Measurements from ENCODE around the gene SMIM1. TPM values are rescaled to one million over a fixed set of nuclear protein-coding genes. Genes with fewer than 3 reads are reported as not detected.

Gene SMIM1
- polyA plus RNA-seq, 4 donors = 13.3 to 26.2 (median 16.0) TPM

DNA sequence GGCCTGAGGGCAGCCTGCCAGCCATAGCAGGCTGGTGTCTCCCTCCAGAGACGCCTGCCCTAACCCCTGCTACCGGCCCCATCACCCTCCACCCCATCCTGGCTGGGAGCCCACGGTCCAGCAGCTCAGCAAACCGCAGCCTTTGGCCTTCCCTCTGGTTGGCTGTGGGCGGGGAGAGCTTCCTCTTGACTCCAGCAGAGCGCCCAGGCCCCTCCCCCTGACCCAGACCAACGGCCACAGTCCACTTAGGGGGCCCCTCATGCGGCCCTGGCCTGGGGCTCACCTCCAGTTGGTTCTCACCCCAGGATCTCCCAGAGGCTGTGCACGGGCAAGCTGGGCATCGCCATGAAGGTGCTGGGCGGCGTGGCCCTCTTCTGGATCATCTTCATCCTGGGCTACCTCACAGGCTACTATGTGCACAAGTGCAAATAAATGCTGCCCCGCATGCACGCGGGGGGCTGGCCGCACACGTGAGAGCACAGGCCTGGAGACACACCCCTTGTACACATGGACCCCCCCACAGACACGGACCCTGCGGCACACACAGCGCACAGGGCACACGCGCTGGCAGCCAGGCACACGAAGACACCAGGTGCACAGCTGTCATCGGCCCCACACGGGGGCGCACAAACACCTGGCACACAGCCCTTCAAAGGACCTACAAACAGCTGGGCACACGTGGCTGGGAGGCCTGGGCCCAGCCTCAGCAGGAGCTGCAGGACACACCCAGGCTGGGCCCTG is 3.1 kb downstream of the SMIM1 start:
- DNase-seq (ENCODE audit: low read depth in 4 of 4, low spot score in 2 of 4) = peak in 1 of 4 donors; percentile 54

GRCh38 chr1:3776231-3776961 is 3.8 kb downstream of the SMIM1 start:
- no peak for DNase-seq (ENCODE audit: low read depth in 4 of 4, low spot score in 2 of 4)

GRCh38 chr1:3777078-3777547 is 4.6 kb downstream of the SMIM1 start:
- DNase-seq (ENCODE audit: low read depth in 4 of 4, low spot score in 2 of 4) = no peak

- no peak for DNase-seq (ENCODE audit: low read depth in 4 of 4, low spot score in 2 of 4)
These were observed 5.4 kb downstream of the SMIM1 start for GRCh38 chr1:3777647-3778589.

GRCh38 chr1:3778590-3779264 is 6.2 kb downstream of the SMIM1 start:
- DNase-seq (ENCODE audit: low read depth in 4 of 4, low spot score in 2 of 4) = no peak

DNA sequence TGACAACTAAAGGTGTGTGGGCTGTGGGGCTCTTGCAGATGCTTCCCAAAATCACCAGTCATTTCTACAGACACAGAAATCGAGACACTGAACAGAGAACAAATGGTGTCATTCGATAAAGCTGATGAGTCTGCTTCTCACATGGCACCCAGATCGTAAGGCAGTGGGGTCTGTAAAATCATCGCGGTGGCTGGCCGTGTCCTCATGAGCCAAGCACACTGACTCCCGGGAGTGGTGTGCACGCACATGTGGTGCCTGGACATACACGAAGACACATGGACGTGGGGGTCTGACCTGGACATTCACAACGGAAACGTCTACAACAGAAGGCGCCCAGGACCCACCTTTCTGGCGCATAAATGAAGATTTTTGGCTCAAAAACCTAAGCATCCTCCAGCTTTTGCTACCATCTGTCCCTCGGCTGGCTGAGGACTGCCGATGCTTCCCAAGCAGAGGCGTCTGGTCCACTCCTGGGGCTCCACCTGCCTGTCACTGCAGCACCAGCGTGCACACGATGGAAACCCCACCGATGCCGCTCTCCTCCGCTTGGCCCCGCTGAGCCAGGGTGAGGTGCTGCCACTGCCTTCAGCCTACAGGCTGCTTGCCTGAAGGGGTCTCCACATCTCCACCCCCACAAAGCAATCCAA is 6.8 kb downstream of the SMIM1 start:
- no peak for DNase-seq (ENCODE audit: low read depth in 4 of 4, low spot score in 2 of 4)

DNA sequence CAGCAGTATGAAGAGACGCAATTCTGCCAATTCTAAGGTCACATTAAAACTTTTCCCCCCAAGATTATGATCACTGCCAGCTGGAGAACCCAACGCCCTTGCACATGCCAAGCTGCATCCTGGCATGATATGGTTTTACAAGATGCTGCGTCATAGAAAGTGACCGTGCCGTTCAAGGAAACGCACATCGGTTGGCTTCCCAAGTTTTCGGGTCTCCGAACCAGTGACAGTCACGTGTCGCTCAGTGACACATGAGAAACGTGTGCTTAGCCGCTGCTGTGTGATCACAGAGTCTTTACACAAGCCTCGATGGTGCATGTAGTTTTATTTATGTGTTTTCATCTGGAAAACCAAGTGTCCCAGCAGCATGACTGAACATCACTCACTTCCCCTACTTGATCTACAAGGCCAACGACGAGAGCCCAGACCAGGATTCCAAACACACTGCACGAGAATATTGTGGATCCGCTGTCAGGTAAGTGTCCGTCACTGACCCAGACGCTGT is 7.4 kb downstream of the SMIM1 start:
- no peak for DNase-seq (ENCODE audit: low read depth in 4 of 4, low spot score in 2 of 4)

DNA sequence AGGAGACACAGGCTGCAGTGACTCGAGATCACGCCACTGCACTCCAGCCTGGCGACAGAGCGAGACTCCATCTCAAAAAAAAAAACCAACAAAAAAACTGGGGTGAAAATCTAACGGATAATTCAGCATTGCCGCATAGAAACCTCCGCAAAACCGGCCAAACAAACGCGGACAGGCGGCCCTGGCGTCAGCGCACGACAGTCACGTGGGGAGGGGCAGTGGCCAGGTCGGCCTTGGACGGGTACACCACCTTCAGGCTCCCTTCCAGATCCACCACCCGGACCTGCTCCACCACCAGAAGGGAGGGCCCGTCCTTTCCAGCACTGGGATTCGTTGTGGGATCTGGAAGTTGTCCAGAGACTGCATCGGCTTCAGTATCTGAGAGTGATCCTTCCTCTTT is 8.4 kb downstream of the SMIM1 start:
- DNase-seq (ENCODE audit: low read depth in 4 of 4, low spot score in 2 of 4) = no peak

DNA sequence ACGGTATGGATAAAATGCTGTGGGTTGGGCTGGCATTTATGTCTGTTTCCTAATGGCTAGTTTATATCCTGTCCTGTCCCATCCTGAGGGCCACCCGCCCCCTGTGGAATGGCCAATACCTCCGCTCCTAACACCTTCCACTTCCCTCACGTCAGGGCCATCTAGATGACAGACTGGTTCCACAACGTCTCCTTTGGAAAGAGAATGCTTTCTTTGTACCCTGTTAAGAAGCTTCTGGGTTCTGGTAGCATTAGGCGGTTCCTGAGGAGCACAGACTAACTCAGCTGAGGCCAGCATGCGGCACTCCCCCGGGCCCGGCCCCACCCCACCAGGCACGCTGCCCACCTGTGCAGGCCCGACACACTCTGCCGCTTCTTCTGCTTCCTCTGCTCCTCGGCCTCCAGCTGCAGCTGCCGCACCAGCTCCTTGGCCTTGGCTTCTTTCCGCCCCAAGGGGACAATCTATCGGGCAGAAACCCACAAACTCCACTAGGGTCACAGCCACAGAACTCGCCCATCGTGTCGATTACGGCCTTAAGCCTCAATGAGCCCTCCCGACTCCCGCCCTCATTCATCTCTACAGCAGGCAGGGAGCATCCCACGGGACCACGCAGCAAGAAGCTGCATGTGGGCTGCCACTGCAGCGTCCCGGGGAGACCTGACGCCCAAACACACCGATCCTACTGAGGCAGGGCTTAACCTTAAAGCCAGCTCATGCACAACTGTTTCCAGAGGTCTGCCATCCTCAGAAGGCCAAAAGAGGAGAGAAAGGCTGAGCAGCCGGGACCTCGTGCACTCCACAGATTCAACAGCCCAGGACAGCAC is 11.3 kb downstream of the SMIM1 start:
- no peak for DNase-seq (ENCODE audit: low read depth in 4 of 4, low spot score in 2 of 4)

DNA sequence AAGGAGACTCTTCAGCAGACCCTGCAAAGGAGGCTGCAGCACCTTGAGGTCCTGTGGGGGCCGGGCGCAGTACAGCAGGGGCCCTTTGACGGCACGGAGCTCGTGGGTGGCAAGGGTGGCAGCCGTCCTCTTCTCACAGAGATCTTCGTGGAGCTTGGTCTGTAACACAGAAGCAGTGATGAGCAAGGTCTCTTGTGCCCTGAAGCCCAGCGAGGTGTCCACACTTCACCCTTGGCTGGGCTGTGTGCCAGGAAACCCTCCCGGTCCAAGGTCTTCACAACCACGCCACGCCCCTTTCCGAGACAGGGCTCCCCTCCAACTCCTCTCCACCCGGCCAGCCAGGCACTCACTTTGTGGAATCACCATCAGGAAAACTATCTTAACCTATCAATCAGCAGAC is 12.5 kb downstream of the SMIM1 start:
- no peak for DNase-seq (ENCODE audit: low read depth in 4 of 4, low spot score in 2 of 4)

DNA sequence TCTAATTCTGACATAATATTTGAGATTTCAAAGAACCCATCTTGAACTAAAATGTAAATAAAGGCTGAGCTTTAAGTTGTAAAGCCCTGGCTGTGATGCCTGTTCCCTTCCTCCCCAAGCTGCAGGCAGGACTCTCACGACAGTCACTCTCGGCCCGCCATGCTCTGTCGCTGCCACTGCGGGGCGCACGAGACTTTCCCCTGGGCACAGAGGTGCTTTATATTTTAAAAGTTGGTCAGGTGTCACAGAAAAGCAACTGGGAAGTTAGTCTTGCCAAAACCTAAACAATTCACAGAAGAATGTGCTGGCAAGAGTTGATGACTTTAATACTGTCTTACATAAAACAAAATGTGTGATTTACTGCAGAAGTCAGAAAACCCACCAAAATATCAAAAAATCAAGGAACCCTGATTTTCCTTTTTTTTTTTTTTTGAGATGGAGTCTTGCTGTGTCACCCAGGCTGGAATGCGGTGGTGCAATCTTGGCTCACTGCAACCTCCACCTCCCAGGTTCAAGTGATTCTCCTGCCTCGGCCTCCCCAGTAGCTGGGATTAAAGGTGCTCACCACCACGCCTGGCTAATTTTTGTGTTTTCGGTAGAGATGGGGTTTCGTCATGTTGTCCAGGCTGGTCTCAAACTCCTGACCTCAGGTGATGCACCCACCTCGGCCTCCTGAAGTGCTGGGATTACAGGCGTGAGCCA is 13.1 kb downstream of the SMIM1 start:
- DNase-seq (ENCODE audit: low read depth in 4 of 4, low spot score in 2 of 4) = no peak

DNA sequence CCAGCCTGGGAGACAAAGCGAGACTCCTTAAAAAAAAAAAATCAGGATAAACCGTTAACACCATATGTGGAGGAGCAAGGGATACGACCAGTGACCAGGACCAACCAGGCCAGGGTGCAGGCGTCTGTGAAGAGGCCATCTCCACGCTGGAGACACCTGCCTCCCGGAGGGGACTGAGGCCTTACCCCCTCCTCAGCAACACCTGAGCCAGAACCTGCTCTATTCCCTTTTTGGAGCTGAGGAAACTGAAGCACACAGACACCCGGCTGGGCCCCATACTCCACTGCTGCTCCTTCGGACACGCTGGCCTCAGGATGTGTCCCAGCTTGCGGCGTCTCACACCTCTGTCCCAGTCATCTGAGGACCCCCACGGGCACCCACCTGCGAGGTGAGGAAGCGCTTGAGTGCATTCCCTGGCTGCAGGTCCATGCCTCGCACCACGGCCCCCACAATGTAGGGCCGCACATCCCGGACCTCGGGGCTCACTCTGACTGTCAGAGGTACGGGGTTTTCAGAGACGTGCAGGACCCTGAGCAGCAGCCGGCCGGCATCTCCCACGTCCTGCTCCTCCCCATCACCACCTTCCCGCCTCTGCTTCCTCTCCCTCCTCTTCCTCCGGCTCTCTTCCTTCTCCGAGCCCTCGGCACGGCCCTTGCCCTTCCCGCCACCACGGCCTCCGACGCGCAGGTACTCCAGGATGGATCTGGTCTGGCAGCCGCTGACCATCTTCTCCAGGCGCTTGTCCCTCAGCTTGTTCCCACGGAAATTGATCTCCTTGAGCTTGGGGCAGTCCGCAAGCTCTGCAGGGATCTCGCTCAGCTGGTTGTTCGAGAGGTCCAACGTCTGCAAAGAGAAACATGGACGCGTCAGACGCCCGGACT is 14.2 kb downstream of the SMIM1 start:
- no peak for DNase-seq (ENCODE audit: low read depth in 4 of 4, low spot score in 2 of 4)

- DNase-seq (ENCODE audit: low read depth in 4 of 4, low spot score in 2 of 4) = no peak
These were observed 14.8 kb downstream of the SMIM1 start for GRCh38 chr1:3787349-3787715.

GRCh38 chr1:3787745-3788605 is 15.4 kb downstream of the SMIM1 start:
- DNase-seq (ENCODE audit: low read depth in 4 of 4, low spot score in 2 of 4) = no peak

DNA sequence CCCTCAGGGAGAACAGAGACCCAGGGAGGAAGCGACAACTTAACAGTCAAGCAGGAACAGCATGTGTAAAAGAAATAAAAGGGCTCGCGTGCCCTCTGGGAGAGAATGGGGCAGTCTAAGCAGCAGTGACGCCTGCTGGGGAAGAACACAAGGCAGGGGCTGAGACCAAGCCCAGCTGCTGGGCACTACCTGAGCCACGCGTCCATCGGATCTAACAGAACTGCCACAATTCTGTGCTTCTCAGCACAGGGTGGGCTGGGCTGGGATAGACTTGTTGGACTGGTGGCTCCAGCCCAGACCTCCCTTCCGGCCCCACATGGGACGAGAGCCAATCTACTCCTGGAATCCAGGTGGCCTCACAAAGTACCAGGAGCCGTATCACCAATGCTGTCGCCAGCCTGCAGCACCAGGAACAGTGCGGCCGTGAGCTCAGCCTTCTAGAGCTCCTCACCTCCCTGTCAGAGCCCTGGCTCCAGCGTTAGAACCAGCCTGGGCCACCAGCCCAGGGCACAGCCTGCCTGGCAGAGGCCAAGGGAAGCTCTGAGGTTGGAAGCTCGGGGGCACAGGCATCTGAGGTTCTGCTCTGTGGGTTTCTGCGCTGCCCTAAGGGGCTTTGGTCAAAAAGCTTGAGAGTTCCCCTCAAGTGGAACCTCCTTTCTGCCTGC is 16.3 kb downstream of the SMIM1 start:
- DNase-seq (ENCODE audit: low read depth in 4 of 4, low spot score in 2 of 4) = no peak

Data from left renal cortex interstitium (tissue), 4 donors.